ENCODE data around the gene SYNCRIP.

- TF ChIP-seq, protein P1, sequence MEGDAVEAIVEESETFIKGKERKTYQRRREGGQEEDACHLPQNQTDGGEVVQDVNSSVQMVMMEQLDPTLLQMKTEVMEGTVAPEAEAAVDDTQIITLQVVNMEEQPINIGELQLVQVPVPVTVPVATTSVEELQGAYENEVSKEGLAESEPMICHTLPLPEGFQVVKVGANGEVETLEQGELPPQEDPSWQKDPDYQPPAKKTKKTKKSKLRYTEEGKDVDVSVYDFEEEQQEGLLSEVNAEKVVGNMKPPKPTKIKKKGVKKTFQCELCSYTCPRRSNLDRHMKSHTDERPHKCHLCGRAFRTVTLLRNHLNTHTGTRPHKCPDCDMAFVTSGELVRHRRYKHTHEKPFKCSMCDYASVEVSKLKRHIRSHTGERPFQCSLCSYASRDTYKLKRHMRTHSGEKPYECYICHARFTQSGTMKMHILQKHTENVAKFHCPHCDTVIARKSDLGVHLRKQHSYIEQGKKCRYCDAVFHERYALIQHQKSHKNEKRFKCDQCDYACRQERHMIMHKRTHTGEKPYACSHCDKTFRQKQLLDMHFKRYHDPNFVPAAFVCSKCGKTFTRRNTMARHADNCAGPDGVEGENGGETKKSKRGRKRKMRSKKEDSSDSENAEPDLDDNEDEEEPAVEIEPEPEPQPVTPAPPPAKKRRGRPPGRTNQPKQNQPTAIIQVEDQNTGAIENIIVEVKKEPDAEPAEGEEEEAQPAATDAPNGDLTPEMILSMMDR (IDR thresholded peaks at IDR 0.05): no peak
- TF ChIP-seq POLR2A (IDR thresholded peaks at IDR 0.05): no peak
Observed at GRCh38 chr6:85568411-85568810, 74.3 kb downstream of the SYNCRIP start.
